GM18517 (cell line): ENCODE measurements around the gene GREB1.

Experiments
- ATAC-seq: cut with Tn5 transposase; IDR thresholded peaks from one replicate; pipeline ENCODE4 v1.9.1; 2021; ENCODE audit warnings: mild to moderate bottlenecking, moderate library complexity; ENCODE audit not compliant: unreplicated experiment

GREB1 gene

GRCh38 chr2:11578986-11579774 lies 45.3 kb downstream of the GREB1 start:
- no peak for ATAC-seq

- no peak for ATAC-seq
Measured at GRCh38 chr2:11579867-11580659, 46.2 kb downstream of the GREB1 start.

- no peak for ATAC-seq
Measured at GRCh38 chr2:11580697-11581096, 46.9 kb downstream of the GREB1 start.

- ATAC-seq = no peak
Measured at GRCh38 chr2:11581124-11581796, 47.4 kb downstream of the GREB1 start.

GRCh38 chr2:11581797-11582611 lies 48.2 kb downstream of the GREB1 start:
- ATAC-seq = no peak

- no peak for ATAC-seq
Measured at GRCh38 chr2:11582612-11582861, 48.7 kb downstream of the GREB1 start.

GRCh38 chr2:11582862-11583752 lies 49.3 kb downstream of the GREB1 start:
- no peak for ATAC-seq

- peak; percentile 92 for ATAC-seq
Measured at GRCh38 chr2:11583840-11584524, 50.1 kb downstream of the GREB1 start.

- ATAC-seq = no peak
Measured at GRCh38 chr2:11584525-11585056, 50.7 kb downstream of the GREB1 start.

- no peak for ATAC-seq
Measured at GRCh38 chr2:11585071-11585470, 51.2 kb downstream of the GREB1 start.

- no peak for ATAC-seq
Measured at GRCh38 chr2:11588228-11589110, 54.6 kb downstream of the GREB1 start.

GRCh38 chr2:11589316-11589940 lies 55.6 kb downstream of the GREB1 start:
- ATAC-seq = no peak

- no peak for ATAC-seq
Measured at GRCh38 chr2:11590193-11590592, 56.3 kb downstream of the GREB1 start.

GRCh38 chr2:11591091-11591490 lies 57.2 kb downstream of the GREB1 start:
- ATAC-seq = no peak

- ATAC-seq = no peak
Measured at GRCh38 chr2:11592671-11593574, 59.1 kb downstream of the GREB1 start.

- no peak for ATAC-seq
Measured at GRCh38 chr2:11596801-11597200, 63.0 kb downstream of the GREB1 start.
